Dermis microvascular lymphatic vessel endothelial cell (primary cell): ENCODE data around the gene ABCC9. TPM values are rescaled to one million over a fixed set of nuclear protein-coding genes. Genes with fewer than 3 reads are reported as not detected.
"Not testable (repeated sequence)": the region's sequence is repeated elsewhere in the genome, so short reads cannot be mapped to it uniquely, and the experiment has no call there.

ENCODE experiments used
- DNase-seq, 2 donors: peaks; one replicate each; pipeline versions ENCODE4 v3.0.0 to v3.0.0-alpha.2; 2010; ENCODE audit warnings: low read depth in 2 of 2
- total RNA-seq: library from RNA; depleted of rRNA; stranded (reverse); fragments of >200 nt; gene quantifications from 2 replicates; pipeline ENCODE4 v1.2.1, GENCODE V29; 2014

The ABCC9 gene
- total RNA-seq, 1 donor from 2014 or later, result not detected

DNA sequence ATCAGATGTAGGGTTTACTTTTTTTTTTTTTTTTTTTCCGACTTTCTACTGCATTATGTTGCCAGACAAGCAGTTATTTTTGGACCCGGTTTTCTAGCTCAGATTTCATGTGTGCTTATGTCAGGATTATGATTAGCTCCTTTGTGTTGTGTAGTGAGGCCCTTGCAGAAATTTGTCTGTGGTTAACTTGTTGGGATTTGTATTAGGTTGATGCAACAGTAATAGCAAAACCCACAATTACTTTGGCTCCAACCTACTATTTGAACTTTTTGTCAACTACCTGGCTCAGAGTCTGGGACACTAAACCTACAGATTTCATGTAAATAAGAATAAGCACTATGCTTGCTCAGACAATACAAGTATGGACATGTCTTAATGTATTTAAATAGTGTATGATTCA is 122.6 kb downstream of the ABCC9 start:
- no peak for DNase-seq

GRCh38 chr12:21815306-21816062 is 125.7 kb downstream of the ABCC9 start:
- no peak for DNase-seq

DNA sequence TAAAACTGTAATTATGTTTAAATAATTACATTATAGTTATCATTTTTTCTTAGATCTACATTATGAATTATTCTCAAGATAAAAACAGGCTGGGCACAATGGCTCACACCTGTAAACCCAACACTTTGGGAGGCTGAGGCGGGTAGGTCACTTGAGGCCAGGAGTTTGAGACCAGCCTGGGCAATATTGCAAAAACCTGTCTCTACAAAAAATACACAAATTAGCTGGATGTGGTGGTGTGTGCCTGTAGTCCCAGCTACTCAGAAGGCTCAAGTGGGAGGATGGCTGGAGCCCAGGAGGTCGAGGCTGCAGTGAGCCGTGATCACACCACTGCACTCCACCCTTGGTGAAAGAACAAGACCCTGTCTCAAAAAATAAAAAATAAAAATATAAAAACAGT is 126.4 kb downstream of the ABCC9 start:
- no peak for DNase-seq

- DNase-seq, result no peak
Observed at GRCh38 chr12:21814327-21814726, 126.9 kb downstream of the ABCC9 start.

DNA sequence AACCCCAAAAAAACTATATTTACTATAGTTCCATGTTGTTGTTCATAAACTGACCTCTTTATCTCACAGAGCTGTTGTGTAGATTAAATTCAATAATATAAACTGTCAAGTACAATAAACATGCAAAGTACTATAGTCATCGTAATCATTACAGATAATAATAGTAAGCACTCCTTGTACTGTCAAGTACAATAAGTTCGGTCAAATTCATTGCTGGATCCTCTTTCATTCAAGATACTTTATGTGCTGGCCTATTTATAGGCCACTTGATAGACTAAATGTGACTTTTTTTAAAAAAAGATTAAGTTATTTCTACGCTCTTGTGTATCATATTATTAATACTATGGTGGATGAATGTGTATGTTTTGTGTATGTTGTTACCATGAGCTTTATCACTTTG is 127.5 kb downstream of the ABCC9 start:
- DNase-seq, result no peak

DNA sequence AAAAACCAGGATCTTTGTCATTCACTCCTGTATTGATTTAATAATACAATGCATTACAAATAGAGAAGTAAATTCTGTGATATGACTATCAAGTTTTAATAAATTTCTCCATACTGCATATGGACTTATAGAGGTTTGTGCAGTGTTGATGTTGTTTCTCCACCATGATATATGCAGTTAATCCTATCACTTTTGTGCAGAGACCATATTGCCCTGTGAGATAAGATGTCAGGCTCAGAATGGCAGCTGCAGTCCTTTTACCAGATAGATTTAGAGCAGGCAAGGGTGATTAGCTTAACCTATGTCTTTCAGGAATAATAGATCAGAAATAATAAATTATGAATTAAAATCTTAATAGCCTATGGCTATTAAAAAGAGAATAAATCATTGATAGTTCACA is 128.1 kb downstream of the ABCC9 start:
- DNase-seq, result no peak

DNA sequence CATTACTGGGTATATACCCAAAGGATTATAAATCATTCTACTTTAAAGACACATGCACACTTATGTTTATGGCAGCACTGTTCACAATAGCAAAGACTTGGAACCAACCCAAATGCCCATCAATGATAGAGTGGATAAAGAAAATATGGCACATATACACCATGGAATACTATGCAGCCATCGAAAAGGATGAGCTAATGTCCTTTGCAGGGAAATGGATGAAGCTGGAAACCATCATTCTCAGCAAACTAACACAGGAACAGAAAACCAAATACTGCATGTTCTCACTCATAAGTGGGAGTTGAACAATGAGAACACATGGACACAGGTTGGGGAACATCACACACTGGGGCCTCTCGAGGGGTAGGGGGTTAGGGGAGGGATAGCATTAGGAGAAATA is 128.9 kb downstream of the ABCC9 start:
- DNase-seq, result not testable (repeated sequence)

GRCh38 chr12:21809100-21809499 is 132.1 kb downstream of the ABCC9 start:
- no peak for DNase-seq

DNA sequence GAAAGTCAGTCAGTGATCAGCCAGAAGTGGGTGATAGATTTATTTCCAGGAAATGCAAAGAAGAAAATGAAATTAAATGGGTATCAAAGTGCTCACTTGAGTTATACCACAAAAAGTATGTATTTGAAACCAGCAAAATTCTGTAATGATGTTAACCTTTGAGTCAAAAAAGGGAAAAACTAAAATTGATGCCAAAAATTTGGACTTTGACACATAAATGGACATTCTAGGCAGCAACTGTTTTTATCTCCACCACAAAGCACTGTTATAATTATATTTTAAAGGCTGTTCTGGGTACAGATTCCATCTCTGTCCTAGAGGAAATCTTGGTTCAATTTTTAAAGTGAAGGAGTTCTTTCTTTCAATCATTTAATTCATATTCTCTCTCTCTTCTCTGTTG is 135.0 kb downstream of the ABCC9 start:
- no peak for DNase-seq

DNA sequence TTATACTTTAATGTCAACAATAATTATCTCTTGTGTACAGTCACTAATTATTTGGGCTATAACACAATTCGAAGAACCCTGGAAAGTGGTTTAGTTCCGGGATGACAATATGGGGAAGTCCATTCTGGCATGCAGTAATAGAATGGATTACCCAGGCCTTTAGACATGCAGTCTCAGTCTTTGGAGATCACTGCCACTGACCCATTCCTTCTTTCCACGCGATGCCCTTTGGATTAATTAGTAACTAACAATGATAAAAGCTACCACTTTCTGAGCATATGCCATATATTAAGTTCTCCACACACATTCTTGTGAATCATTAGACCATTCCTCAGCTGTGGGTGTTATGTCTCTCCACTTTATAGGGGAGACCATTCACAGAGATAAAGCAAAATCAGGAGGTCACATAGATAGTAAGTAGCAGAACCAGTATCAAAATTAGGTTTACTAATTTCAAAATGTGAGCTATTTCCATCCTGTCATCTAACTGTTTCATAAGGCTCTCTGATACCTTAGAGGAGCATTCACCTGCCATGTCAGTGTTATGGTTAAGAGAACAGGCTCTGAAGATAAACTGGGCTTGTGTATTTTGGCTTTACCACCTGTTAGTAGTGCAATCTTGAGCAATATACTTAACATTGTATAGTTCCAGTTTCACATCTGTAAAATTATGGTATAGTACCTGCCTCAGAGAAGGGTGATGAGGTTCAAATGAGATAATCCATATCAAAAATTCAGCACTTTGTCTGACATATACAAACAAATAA is 139.5 kb downstream of the ABCC9 start:
- DNase-seq, result no peak

DNA sequence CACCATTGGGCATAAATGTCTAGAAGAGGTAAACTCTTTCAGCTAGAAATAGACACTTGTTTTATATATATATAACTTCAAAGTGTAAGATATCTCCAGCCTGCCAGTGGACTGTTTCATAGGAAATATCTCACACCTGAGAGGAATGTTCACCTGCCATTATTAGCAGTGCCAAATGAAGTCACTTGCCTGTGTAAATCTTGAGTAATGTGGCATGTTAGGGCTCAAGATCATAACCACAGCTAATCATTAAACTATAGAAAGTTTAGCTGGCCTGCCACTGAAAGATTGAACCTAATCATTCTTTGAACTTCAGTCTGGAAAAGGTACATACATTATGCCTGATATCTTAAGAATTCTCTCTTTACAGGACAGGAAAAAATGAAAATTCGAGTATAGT is 141.2 kb downstream of the ABCC9 start:
- no peak for DNase-seq

DNA sequence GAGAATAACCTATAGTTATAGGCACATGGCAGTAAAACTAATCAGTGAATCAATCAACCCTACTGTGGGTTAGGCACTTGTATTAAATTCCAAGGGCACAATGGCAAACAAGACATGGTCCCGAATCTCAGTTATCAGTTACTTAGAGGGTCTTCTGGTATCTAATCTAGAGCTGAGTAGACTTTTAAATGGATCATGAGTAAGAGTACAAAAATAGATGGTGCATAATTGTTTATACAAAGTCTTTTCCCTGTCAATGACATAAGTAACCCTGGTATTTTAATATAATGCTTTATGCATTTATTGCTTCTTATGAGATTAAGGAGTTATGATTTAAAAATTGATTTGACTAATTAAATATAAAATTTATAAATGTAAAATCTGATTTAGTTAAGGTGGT is 143.7 kb downstream of the ABCC9 start:
- no peak for DNase-seq

- no peak for DNase-seq
Observed at GRCh38 chr12:21795648-21796328, 145.4 kb downstream of the ABCC9 start.

- not testable (repeated sequence) for DNase-seq
Observed at GRCh38 chr12:21794807-21795595, 146.2 kb downstream of the ABCC9 start.

- DNase-seq, result not testable (repeated sequence)
Observed at GRCh38 chr12:21789687-21790086, 151.5 kb downstream of the ABCC9 start.

DNA sequence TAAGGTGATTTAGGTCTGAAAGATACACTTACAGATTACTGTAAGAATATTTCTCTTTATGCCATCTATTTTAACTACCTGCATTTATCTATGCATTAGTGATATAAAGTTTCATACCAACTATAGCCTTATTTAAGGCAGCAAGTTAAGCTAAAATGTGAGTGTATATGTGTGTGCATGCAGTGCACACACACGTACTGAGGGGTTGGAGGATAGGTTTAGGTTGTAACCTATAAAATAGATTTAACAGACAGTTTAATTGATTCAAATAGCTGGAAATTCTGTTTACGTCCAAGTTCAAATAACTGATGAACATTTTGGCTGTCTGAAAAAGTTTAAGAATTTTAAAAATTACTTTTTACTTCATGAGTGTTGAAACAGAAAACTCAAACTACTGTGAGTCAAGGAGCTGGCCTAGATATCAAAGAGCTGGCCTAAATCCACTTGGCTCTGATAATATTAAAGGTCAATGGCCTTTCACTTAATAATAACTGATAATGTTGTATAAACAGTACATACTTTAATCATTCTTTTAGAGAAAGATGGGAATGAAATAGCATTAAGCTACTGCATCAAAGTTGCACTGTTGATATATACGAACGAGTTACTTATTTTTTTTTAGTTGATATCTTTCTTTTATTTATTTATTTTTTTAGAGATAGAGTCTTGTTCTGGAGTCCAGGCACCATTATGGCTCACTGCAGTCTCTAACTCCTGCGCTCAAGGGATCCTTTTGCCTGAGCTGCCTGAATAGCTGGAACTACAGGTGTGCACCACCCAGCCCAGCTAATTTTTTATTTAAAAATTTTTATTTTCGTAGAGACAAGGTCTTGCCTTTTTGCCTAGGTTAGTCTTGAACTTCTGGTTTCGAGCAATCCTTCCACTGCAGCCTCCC is 152.9 kb downstream of the ABCC9 start:
- no peak for DNase-seq

- DNase-seq, result no peak
Observed at GRCh38 chr12:21786041-21786531, 155.1 kb downstream of the ABCC9 start.

DNA sequence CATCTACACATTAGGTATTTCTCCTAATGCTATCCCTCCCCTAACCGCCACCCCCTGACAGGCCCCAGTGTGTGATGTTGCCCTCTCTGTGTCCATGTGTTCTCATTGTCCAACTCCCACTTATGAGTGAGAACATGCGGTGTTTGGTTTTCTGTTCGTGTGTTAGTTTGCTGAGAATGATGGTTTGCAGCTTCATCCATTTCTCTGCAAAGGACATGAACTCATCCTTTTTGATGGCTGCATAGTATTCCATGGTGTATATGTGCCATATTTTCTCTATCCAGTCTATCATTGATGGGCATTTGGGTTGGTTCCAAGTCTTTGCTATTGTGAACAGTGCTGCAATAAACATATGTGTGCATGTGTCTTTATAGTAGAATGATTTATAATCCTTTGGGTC is 158.5 kb downstream of the ABCC9 start:
- not testable (repeated sequence) for DNase-seq

DNA sequence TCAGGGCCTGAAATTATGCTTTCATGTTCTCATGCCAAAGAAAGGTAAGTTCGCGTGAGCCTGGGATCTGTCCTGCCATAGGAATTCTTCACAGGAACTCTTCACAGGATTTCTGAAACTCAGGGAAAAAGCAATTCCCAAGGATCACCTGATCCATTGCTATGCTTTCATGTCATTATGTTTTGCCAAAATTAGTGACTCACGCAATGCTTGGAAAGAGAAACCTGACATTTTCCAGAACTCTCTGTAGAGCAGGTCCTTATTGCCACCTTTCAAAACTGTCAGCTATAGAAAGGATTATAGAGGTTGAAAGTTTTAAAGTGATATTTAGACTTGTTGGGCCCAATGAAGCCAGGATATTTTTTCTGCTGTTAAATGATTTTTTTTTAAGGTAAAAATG is 160.4 kb downstream of the ABCC9 start:
- no peak for DNase-seq

DNA sequence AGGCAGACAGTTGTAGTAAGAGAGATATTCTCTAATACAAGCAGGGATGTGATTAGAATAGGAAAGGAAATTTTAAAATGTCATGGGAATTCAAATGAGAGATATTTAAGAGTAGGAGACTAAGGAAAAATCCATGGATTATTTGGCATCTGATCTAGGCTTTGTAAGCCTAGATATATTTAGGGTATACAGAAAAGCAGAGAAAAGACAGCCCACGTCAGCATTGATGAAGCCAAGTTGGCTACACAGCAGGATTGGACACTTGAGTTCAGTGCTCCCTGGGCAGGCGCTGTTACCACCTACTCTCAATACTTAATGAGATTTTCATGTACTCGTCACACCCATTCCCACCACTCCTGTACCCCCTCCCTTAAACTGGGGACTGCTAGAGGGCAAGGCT is 165.1 kb downstream of the ABCC9 start:
- DNase-seq, result no peak
